Measurements from ENCODE around the gene SMARCD2. TPM values are rescaled to one million over a fixed set of nuclear protein-coding genes. Genes with fewer than 3 reads are reported as not detected.

Gene SMARCD2
- total and polyA plus RNA-seq, 2 of the 13 experiments (the other 11 are each of a cell fraction or from before 2014, with no cell fraction given), result 122 to 150 TPM

- TF ChIP-seq HBP1 (CRISPR knock-in tag; IDR thresholded peaks at IDR 0.05; ENCODE audit: low read depth) (peak; percentile 57), PBX3 (CRISPR knock-in tag; IDR thresholded peaks at IDR 0.05; ENCODE audit: borderline replicate concordance) (peak; percentile 60), PLRG1 (conservative IDR thresholded peaks at IDR 0.05) (no peak), ZNF724P (CRISPR knock-in tag; IDR thresholded peaks at IDR 0.05; ENCODE audit: borderline replicate concordance) (peak; percentile 96; the same call in 1 of the 2 replicates), ATF7 (IDR thresholded peaks at IDR 0.05) (no peak), ATF7 (CRISPR knock-in tag; IDR thresholded peaks at IDR 0.05) (peak; percentile 63; the same call in 1 of the 2 replicates), ZNF362 (CRISPR knock-in tag; IDR thresholded peaks at IDR 0.05; ENCODE audit: borderline replicate concordance) (peak; percentile 78; the same call in 1 of the 2 replicates), TAF15 (IDR thresholded peaks at IDR 0.05; ENCODE audit: low read depth, low read length, poor library complexity, severe bottlenecking) (peak; percentile 87), MAZ (IDR thresholded peaks at IDR 0.05; ENCODE audit: borderline replicate concordance, low read depth, low read length) (peak; percentile 93), MAZ (CRISPR knock-in tag; IDR thresholded peaks at IDR 0.05; ENCODE audit: low read depth) (peak; percentile 96), ZBTB40 (IDR thresholded peaks at IDR 0.05) (peak; percentile 56), ZBTB40 (CRISPR knock-in tag; IDR thresholded peaks at IDR 0.05) (peak; percentile 89), NCOR1 (IDR thresholded peaks at IDR 0.05; ENCODE audit: borderline replicate concordance, low read length) (peak; percentile 68; the same call in 1 of the 2 replicates), GTF2F1 (IDR thresholded peaks at IDR 0.05; ENCODE audit: low read length) (peak; percentile 84; the same call in 1 of the 2 replicates), NR2F6 (IDR thresholded peaks at IDR 0.05) (peak; percentile 97), NR2F6 (CRISPR knock-in tag; IDR thresholded peaks at IDR 0.05) (peak; percentile 99), ZNF367 (CRISPR knock-in tag; IDR thresholded peaks at IDR 0.05; ENCODE audit: borderline replicate concordance) (0 out of 2 replicates have a peak, but pooled peaks have one; percentile 41)
Observed at GRCh38 chr17:63842540-63843386, at the start of gene SMARCD2 (continued).
